ENCODE measurements around the gene FOXRED2. TPM values are rescaled to one million over a fixed set of nuclear protein-coding genes. Genes with fewer than 3 reads are reported as not detected.

The FOXRED2 gene
- total and polyA plus RNA-seq, 2 of the 8 experiments (the other 6 are each of a cell fraction or from before 2014, with no cell fraction given) = 11.5 to 27.8 TPM

DNA sequence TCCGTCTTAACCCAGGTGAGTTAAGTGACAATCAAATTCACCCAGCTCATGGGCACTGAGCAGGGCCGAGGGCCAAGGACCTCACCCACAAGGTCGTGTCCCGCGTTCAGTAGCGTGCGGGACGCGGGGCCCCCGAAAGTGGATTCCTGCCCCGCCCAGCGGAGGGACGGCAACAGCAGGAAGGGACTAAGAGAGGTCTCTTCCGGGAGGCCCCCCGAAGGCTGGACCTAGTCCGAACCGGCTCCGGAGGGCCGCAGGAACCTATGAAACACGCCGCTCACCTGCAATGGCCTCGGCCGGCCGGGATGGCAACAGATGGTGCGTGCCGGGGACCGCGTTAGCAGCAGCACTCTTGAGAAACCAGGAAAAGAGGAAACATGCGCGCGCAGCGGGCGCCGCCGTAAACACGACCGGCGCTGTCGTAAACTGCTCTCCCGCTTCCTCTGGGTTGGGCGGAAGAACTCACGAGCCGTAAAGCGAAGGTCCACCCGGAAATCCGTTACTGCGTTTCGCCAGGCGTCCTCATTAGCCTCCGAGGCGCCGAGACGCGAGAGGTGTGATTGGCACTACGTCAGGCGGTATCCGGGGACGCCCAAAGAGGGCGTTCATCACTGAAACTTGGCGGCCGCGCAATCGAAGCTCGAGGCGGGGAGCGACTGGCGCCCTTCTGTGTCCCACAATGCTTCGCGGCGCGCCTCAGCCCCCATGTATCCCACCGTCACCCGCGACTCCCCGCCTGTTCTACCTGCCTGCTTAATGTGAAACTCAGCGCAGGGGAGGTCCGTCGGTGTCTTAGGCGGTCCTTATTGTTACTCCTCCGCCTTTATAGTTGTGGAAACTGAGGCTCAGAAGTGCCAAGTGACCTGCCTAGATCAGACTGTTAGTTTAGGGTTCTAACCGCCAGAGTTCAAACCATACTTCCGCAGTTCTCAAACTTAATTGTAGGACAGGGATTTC, 22.2 kb upstream of the FOXRED2 start, which contains the start of gene EIF3D (continued):
- TF ChIP-seq, protein P1, sequence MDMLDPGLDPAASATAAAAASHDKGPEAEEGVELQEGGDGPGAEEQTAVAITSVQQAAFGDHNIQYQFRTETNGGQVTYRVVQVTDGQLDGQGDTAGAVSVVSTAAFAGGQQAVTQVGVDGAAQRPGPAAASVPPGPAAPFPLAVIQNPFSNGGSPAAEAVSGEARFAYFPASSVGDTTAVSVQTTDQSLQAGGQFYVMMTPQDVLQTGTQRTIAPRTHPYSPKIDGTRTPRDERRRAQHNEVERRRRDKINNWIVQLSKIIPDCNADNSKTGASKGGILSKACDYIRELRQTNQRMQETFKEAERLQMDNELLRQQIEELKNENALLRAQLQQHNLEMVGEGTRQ (IDR thresholded peaks at IDR 0.05; ENCODE audit: low read length) = 0 out of 2 replicates have a peak, but pooled peaks have one; percentile 29
- TF ChIP-seq ASH2L (IDR thresholded peaks at IDR 0.05; ENCODE audit: low read length) (peak; percentile 85), POLR2A (IDR thresholded peaks at IDR 0.05; ENCODE audit: control extremely low read depth in 1 of 2, low read depth in 2 of 2, low read length in 2 of 2) (peak; percentile 48 to 89), RNF2 (IDR thresholded peaks at IDR 0.05; ENCODE audit: borderline replicate concordance, low read depth, low read length, missing control alignments, poor library complexity, severe bottlenecking) (no peak), CEBPB (IDR thresholded peaks at IDR 0.05; ENCODE audit: low read depth, low read length) (peak; percentile 15; the same call in 1 of the 2 replicates), TBP (IDR thresholded peaks at IDR 0.05; ENCODE audit: low read depth, low read length) (peak; percentile 86), SIRT6 (IDR thresholded peaks at IDR 0.05; ENCODE audit: low read length) (no peak), GTF2F1 (IDR thresholded peaks at IDR 0.05; ENCODE audit: borderline replicate concordance, low read depth, low read length) (no peak), KDM5A (IDR thresholded peaks at IDR 0.05; ENCODE audit: low read length) (no peak), TEAD4 (IDR thresholded peaks at IDR 0.05; ENCODE audit: low read depth, low read length) (no peak; the same call in 1 of the 2 replicates), POLR2AphosphoS5 (IDR thresholded peaks at IDR 0.05; ENCODE audit: low read depth, low read length) (peak; percentile 84), TAF1 (IDR thresholded peaks at IDR 0.05; ENCODE audit: low read depth, low read length) (peak; percentile 92), CHD2 (IDR thresholded peaks at IDR 0.05; ENCODE audit: low read length) (no peak), HDAC2 (IDR thresholded peaks at IDR 0.05; ENCODE audit: borderline replicate concordance in 1 of 2, low read depth in 2 of 2, low read length in 2 of 2) (0 out of 4 replicates have a peak, but pooled peaks of 1 of the 2 experiments have one; percentile 55), TCF12 (IDR thresholded peaks at IDR 0.05; ENCODE audit: low read depth, low read length) (0 out of 2 replicates have a peak, but pooled peaks have one; percentile 47), SUZ12 (IDR thresholded peaks at IDR 0.05; ENCODE audit: low read length) (no peak), NRF1 (IDR thresholded peaks at IDR 0.05; ENCODE audit: low read depth, low read length) (no peak), RBBP5 (IDR thresholded peaks at IDR 0.05; ENCODE audit: borderline replicate concordance, low read depth, low read length) (peak; percentile 88), YY1 (IDR thresholded peaks at IDR 0.05; ENCODE audit: low read depth, low read length) (peak; percentile 34; the same call in 1 of the 2 replicates), KDM4A (IDR thresholded peaks at IDR 0.05; ENCODE audit: low read depth, low read length, severe bottlenecking) (peak; percentile 9), CBX8 (IDR thresholded peaks at IDR 0.05; ENCODE audit: borderline replicate concordance, low read depth, low read length) (no peak)
- TF ChIP-seq, protein P2, sequence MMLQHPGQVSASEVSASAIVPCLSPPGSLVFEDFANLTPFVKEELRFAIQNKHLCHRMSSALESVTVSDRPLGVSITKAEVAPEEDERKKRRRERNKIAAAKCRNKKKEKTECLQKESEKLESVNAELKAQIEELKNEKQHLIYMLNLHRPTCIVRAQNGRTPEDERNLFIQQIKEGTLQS (IDR thresholded peaks at IDR 0.05; ENCODE audit: insufficient read depth, low read depth, low read length) = peak; percentile 64; the same call in 1 of the 2 replicates
